ENCODE results near the gene NID2.

DNA sequence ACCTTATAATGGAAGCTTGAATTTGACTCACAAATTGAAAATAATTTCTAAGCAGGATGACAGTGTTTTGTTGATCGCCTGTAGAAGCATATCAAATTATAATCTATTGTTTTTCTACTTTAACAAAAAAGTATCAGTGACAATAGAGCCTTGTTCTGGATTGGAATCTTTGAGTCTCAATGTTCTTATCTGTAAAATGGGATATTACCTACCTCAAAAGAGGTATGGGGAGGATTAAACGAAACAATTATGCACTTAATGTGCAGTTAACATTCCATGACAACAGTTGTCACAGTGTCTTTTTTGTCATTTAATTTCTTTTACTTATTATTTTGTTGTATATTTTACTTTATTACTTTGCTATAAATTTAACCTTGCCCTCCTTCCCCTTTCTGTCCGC, 78.4 kb downstream of the NID2 start:
- TF ChIP-seq POLR2AphosphoS5 (IDR thresholded peaks at IDR 0.05; ENCODE audit: control insufficient read depth, insufficient read depth, low read depth, low read length) (no peak), HIVEP1 (CRISPR knock-in tag; IDR thresholded peaks at IDR 0.05) (no peak), TSC22D4 (tag; IDR thresholded peaks at IDR 0.05) (no peak), LEF1 (IDR thresholded peaks at IDR 0.05) (no peak), SMC3 (conservative IDR thresholded peaks at IDR 0.05; ENCODE audit: insufficient read depth, low read depth, low read length) (no peak)

All from K562 (cell line).